Neuronal stem cell (in vitro differentiated cells): ENCODE measurements around the gene RAP2C.

Experiments
- DNase-seq: peaks from one replicate; pipeline ENCODE4 v3.0.0-alpha.2; 2013; ENCODE audit warnings: low spot score
- H2AFZ ChIP-seq: one replicate; pipeline ENCODE4 v1.6.1; 2013; ENCODE audit warnings: mild to moderate bottlenecking, low read length, inconsistent platforms
- H2AK5ac ChIP-seq: 2 replicates; pipeline ENCODE4 v1.6.1; 2013; ENCODE audit warnings: low read depth, mild to moderate bottlenecking, inconsistent platforms, low read length, moderate library complexity, mixed read lengths
- H2BK120ac ChIP-seq: 2 replicates; pipeline ENCODE4 v1.6.1; 2013; ENCODE audit warnings: low read depth, mild to moderate bottlenecking, inconsistent platforms, low read length, moderate library complexity, mixed read lengths
- H2BK12ac ChIP-seq: one replicate; pipeline ENCODE4 v1.6.1; 2013; ENCODE audit warnings: low read length, inconsistent platforms
- H2BK15ac ChIP-seq: 2 replicates; pipeline ENCODE4 v1.6.1; 2013; ENCODE audit warnings: mild to moderate bottlenecking, low read length, inconsistent platforms, mixed read lengths
- H2BK5ac ChIP-seq: one replicate; pipeline ENCODE4 v1.6.1; 2013; ENCODE audit warnings: inconsistent platforms, mild to moderate bottlenecking, low read length, moderate library complexity
- H3K14ac ChIP-seq: one replicate; pipeline ENCODE4 v1.6.1; 2013; ENCODE audit warnings: low read length, inconsistent platforms
- H3K18ac ChIP-seq: 2 replicates; pipeline ENCODE4 v1.6.1; 2013; ENCODE audit warnings: low read length, inconsistent platforms
- H3K23ac ChIP-seq: 2 replicates; pipeline ENCODE4 v1.6.1; 2013; ENCODE audit warnings: low read depth, mild to moderate bottlenecking, mixed read lengths, low read length, inconsistent platforms; ENCODE audit not compliant: poor library complexity
- H3K27ac ChIP-seq: replicated peaks from 3 replicates; pipeline ENCODE4 v1.5.1; 2013; ENCODE audit warnings: low read length, inconsistent platforms
- H3K27me3 ChIP-seq, 3 experiments: 2 replicates each; pipeline ENCODE4 v1.6.1; 2013; ENCODE audit warnings: low read length in 3 of 3, mild to moderate bottlenecking in 2 of 3, inconsistent platforms in 1 of 3, low read depth in 1 of 3, mixed read lengths in 1 of 3, moderate library complexity in 1 of 3; ENCODE audit not compliant: control insufficient read depth in 3 of 3, insufficient read depth in 3 of 3
- H3K36me3 ChIP-seq, 2 donors: replicated peaks in 1 of 2; 2 replicates each; pipeline ENCODE4 v1.6.1; 2013; ENCODE audit warnings: low read length in 2 of 2; ENCODE audit not compliant: control insufficient read depth in 2 of 2, insufficient read depth in 2 of 2
- H3K4ac ChIP-seq: 2 replicates; pipeline ENCODE4 v1.6.1; 2013; ENCODE audit warnings: inconsistent platforms, mild to moderate bottlenecking, low read length, moderate library complexity
- H3K4me1 ChIP-seq, 2 donors: 1 replicate in 1 of 2; 2 replicates in 1 of 2; pipeline ENCODE4 v1.6.1; 2013; ENCODE audit warnings: low read length in 2 of 2, low read depth in 1 of 2; ENCODE audit not compliant: control insufficient read depth in 2 of 2, insufficient read depth in 1 of 2
- H3K4me2 ChIP-seq: one replicate; pipeline ENCODE4 v1.6.1; 2013; ENCODE audit warnings: mild to moderate bottlenecking, low read length, inconsistent platforms; ENCODE audit not compliant: insufficient read depth, poor library complexity, severe bottlenecking
- H3K4me3 ChIP-seq, 2 donors: 2 replicates each; pipeline ENCODE4 v1.5.1; 2013; ENCODE audit warnings: low read length in 2 of 2, mild to moderate bottlenecking in 2 of 2, inconsistent platforms in 1 of 2, moderate library complexity in 1 of 2
- H3K79me1 ChIP-seq: one replicate; pipeline ENCODE4 v1.6.1; 2013; ENCODE audit warnings: low read depth, mild to moderate bottlenecking, inconsistent platforms, low read length, moderate library complexity
- H3K9ac ChIP-seq: one replicate; pipeline ENCODE4 v1.6.1; 2013; ENCODE audit warnings: mild to moderate bottlenecking, low read depth, low read length, inconsistent platforms; ENCODE audit not compliant: poor library complexity
- H3K9me3 ChIP-seq, 2 donors: replicated peaks in 1 of 2; 2 replicates each; pipeline versions ENCODE3 to v1.6.1; 2013; ENCODE audit warnings: low read length in 2 of 2, mild to moderate bottlenecking in 2 of 2, inconsistent platforms in 1 of 2, low read depth in 1 of 2, mixed read lengths in 1 of 2, moderate library complexity in 1 of 2; ENCODE audit not compliant: control insufficient read depth in 2 of 2, insufficient read depth in 1 of 2
- H4K8ac ChIP-seq: one replicate; pipeline ENCODE4 v1.6.1; 2013; ENCODE audit warnings: low read depth, mild to moderate bottlenecking, inconsistent platforms, low read length, moderate library complexity
- H4K91ac ChIP-seq: one replicate; pipeline ENCODE4 v1.6.1; 2013; ENCODE audit warnings: low read length, low read depth, mild to moderate bottlenecking, inconsistent platforms; ENCODE audit not compliant: poor library complexity
- WGBS, 2 donors: extraction: QIAGEN DNeasy Blood & Tissue Kit; methylation state at CpG; one replicate each; pipeline ENCODE4 v1.1.7; 2013; ENCODE audit warnings: missing lambda C conversion rate in 2 of 2, mixed read lengths in 1 of 2; ENCODE audit not compliant: insufficient read length in 2 of 2, insufficient replicate concordance in 1 of 2; ENCODE audit errors: extremely low coverage in 2 of 2; 5-methylcytosine and 5-hydroxymethylcytosine counted together

The RAP2C gene

DNA sequence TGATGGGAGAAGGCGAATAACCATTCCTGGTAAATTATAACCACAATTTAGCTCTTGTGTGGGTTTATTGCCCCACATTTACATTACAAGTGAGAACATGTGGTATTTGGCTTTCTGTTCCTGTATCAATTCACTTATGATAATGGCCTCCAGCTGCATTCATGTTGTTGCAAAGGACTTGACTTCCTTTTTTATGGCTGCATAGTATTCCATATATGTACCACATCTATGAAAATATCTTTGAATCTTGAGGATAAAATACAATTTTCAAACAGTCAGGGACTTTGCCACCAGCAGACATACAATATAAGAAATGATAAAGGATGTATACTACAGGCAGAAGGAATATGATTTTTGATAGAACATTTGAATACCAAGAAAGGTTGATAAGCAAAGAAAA is 27.3 kb downstream of the RAP2C start:
- no CpG with 5 or more reads among the region's 1 CpG for WGBS, 2 donors
- Histone ChIP-seq H3K79me1 (no peaks in the 10 kb centered on the region), H3K27ac (no peak overlapping the region), H3K4me3 (no peak overlapping the region), H3K36me3 (no peaks in the 10 kb centered on the region), H2BK120ac (no peak overlapping the region), H3K23ac (no peak overlapping the region), H4K8ac (no peak overlapping the region), H4K91ac (no peak overlapping the region), H3K9me3 (no peaks in the 10 kb centered on the region), H3K4me1 (no peaks in the 10 kb centered on the region), H2BK15ac (no peak overlapping the region), H2AFZ (no peak overlapping the region), H3K27me3 (peaks cover 0 to 4% (median 0%) of the 10 kb centered on the region in 3 experiments), H2BK5ac (no peak overlapping the region), H3K18ac (no peak overlapping the region), H3K14ac (no peak overlapping the region), H3K9ac (no peak overlapping the region), H2AK5ac (no peak overlapping the region), H3K4ac (no peak overlapping the region), H3K4me2 (no peak overlapping the region), H2BK12ac (no peak overlapping the region)
- DNase-seq, result no peak

- H3K4me3 ChIP-seq, result no peak overlapping the region
- no peak overlapping the region for H3K9ac ChIP-seq
- no peak overlapping the region for H2BK15ac ChIP-seq
- H3K27ac ChIP-seq, result no peak overlapping the region
- no peak overlapping the region for H3K18ac ChIP-seq
- H3K14ac ChIP-seq, result no peak overlapping the region
- no peaks in the 10 kb centered on the region for H3K36me3 ChIP-seq
- H4K91ac ChIP-seq, result no peak overlapping the region
- H2BK120ac ChIP-seq, result no peak overlapping the region
- H3K79me1 ChIP-seq, result no peaks in the 10 kb centered on the region
- no peak overlapping the region for H2BK5ac ChIP-seq
- no peak overlapping the region for H3K4ac ChIP-seq
- DNase-seq, result no peak
- no peak overlapping the region for H2AK5ac ChIP-seq
- H3K4me1 ChIP-seq, result no peaks in the 10 kb centered on the region
- peaks cover 0 to 12% (median 0%) of the 10 kb centered on the region in 3 experiments for H3K27me3 ChIP-seq
- no peak overlapping the region for H2BK12ac ChIP-seq
- no peak overlapping the region for H3K4me2 ChIP-seq
- no peak overlapping the region for H3K23ac ChIP-seq
- no peak overlapping the region for H4K8ac ChIP-seq
- H2AFZ ChIP-seq, result no peak overlapping the region
- H3K9me3 ChIP-seq, result no peaks in the 10 kb centered on the region
- no CpG with 5 or more reads among the region's 3 CpGs for WGBS, 2 donors
Measured at GRCh38 chrX:132188175-132188574, 31.1 kb downstream of the RAP2C start.

DNA sequence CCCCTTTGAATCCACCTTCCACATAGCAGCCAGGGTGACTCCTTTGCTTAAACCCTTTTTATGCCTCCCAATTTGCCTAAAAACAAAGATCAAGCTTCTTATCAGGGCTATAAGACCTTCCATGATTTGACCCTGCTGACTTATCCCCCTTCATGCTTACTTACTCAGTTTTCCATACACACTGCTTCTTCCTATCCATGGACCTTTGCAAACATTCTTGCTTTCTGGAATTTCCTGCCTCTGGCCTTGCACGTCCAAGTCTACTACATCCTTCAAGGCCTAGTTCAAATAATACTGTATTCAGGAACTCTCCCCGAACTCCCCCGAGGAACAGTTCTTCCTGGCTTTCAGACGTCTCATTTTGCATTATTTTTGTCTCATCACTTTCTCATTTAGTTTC is 31.8 kb downstream of the RAP2C start:
- WGBS, 2 donors, result no CpG with 5 or more reads among the region's 4 CpGs
- Histone ChIP-seq H4K91ac (no peak overlapping the region), H2BK12ac (no peak overlapping the region), H3K14ac (no peak overlapping the region), H3K27me3 (peaks cover 0 to 12% (median 0%) of the 10 kb centered on the region in 3 experiments), H4K8ac (no peak overlapping the region), H3K9me3 (no peaks in the 10 kb centered on the region), H2BK120ac (no peak overlapping the region), H3K18ac (no peak overlapping the region), H3K9ac (no peak overlapping the region), H3K36me3 (no peaks in the 10 kb centered on the region), H2BK5ac (no peak overlapping the region), H3K4me2 (no peak overlapping the region), H3K4me1 (no peaks in the 10 kb centered on the region), H2BK15ac (no peak overlapping the region), H3K4me3 (no peak overlapping the region), H3K79me1 (no peaks in the 10 kb centered on the region), H3K23ac (no peak overlapping the region), H3K27ac (no peak overlapping the region), H2AK5ac (no peak overlapping the region), H3K4ac (no peak overlapping the region), H2AFZ (no peak overlapping the region)
- DNase-seq, result no peak

DNA sequence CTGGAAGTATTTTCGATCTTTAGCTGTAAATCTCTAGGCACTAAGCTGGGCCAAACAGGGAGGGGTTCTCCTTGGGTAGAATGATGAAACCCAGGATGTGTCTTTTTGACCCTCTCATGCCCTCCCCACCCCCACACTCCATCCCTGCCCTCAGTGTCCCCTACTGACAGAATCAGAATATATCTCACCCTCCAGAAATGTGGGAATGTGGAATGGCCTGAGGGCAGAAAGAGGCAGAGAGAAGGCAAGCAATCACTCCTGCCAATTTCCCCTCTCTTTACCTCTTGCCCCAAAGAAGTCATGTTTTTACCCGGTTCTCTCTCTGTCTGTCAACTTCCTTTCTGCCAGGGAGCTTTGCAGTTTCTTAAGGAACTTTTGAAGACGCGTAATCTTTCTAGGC is 34.4 kb downstream of the RAP2C start:
- H4K8ac ChIP-seq, result no peak overlapping the region
- H2AFZ ChIP-seq, result no peak overlapping the region
- no peak overlapping the region for H2BK12ac ChIP-seq
- H3K79me1 ChIP-seq, result no peaks in the 10 kb centered on the region
- no peak overlapping the region for H3K18ac ChIP-seq
- H2BK15ac ChIP-seq, result no peak overlapping the region
- H4K91ac ChIP-seq, result no peak overlapping the region
- H3K9ac ChIP-seq, result no peak overlapping the region
- no peak overlapping the region for H2BK120ac ChIP-seq
- no peak for DNase-seq
- no CpG with 5 or more reads among the region's 4 CpGs for WGBS, 2 donors
- no peak overlapping the region for H3K4ac ChIP-seq
- no peak overlapping the region for H2AK5ac ChIP-seq
- no peak overlapping the region for H3K23ac ChIP-seq
- no peaks in the 10 kb centered on the region for H3K9me3 ChIP-seq
- H3K4me2 ChIP-seq, result no peak overlapping the region
- no peaks in the 10 kb centered on the region for H3K36me3 ChIP-seq
- H3K27me3 ChIP-seq, result peaks cover 0 to 17% (median 0%) of the 10 kb centered on the region in 3 experiments
- no peak overlapping the region for H3K14ac ChIP-seq
- no peak overlapping the region for H3K4me3 ChIP-seq
- no peak overlapping the region for H3K27ac ChIP-seq
- no peak overlapping the region for H2BK5ac ChIP-seq
- no peaks in the 10 kb centered on the region for H3K4me1 ChIP-seq
